Activated CD8-positive, alpha-beta memory T cell treated with anti-CD3 and anti-CD28 coated beads, Interleukin-2, amount 50 U/mL, for 24 hours (primary cell): Measurements from ENCODE around the gene APOB.

Source experiments
- DNase-seq: peaks from one replicate; pipeline ENCODE4 v3.0.0-alpha.2; 2020; ENCODE audit errors: extremely low read depth

The APOB gene

DNA sequence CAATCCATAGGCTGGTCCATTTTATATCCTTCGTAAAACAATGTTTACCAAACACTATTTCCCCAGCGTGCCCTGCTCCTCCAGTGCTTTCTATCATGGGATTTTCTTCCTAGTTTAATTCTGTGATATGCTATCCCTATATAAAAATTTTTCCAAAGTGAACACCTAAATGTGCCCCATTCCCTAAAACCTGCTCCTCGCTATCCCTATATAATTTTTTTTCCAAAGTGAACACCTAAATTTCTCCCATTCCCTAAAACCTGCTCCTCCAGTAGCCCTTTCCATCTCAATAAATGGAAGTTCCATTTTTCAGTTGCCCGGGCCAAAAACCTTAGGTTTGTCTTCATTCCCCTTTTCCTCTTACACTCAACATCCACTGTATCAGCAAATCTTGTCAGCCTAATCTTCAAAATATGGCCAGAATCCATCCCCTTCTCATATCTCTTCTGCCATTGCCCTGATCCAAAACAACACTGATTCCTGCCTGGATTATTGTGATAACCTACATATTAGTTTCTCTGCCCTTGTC is 26.1 kb downstream of the APOB start:
- DNase-seq, result no peak

DNA sequence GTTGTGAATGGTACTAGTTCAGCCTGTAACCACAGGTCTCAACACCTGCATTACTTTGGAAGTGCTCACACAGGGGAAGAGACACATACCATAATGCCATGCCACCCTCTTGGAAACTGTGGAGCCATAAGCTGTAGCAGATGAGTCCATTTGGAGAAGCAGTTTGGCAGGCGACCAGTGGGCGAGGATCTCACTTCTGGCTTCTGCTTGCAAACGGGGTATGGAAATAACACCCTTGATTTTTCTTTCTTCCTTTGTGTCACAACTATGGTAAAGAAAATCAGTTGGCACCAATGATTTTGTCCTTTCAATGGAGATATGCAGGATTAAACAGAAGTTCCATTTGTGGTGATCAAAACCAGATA is 28.6 kb downstream of the APOB start:
- DNase-seq, result no peak

GRCh38 chr2:21014364-21015280 is 29.3 kb downstream of the APOB start:
- no peak for DNase-seq

GRCh38 chr2:21013043-21013816 is 30.6 kb downstream of the APOB start:
- no peak for DNase-seq

DNA sequence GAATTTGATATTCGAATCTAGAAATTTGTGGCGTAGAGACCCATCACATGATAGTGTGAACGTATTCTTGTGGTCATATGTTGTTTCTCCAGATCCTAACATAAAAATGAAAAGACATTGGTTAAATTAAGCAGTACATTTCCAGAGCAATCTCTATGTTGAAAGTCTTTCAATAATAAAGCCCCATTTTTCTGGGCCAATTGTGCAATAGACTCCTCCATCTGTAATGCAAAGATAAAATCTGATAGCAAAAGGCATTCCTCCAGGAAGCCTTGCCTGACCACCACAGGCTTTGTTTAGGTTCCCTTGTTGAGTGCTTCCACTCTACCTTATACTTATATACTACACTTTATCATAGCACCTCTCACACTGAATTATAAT is 31.3 kb downstream of the APOB start:
- DNase-seq, result no peak

- DNase-seq, result no peak
These were observed 31.9 kb downstream of the APOB start for GRCh38 chr2:21011876-21012556.

GRCh38 chr2:21011453-21011852 is 32.4 kb downstream of the APOB start:
- no peak for DNase-seq

DNA sequence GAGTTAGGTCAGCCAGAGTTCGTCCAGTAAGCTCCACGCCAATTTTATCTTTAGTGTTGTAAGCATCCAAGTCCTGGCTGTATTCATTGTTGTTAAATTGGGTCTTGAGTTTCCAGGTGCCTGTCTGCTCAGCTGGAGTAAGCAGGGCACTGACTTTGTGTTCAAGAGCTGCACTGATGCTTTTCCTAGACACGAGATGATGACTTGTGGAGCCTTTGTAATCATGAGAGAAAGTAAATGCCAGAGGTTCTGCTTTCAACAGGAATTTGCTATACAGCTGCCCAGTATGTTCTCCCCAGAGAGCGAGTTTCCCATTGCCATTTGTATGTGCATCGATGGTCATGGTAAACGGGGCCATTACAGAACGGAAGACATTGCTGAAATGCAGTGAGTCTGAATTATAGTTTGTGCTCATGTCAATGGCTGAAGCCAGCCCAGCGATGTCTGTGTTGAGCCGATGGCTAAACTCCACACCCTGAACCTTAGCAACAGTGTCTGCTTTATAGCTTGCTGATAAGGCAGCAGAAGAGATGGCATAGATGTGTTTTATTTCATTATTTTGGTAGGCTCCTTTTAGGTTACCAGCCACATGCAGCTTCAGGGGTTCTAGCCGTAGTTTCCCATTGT is 32.9 kb downstream of the APOB start:
- DNase-seq, result no peak

GRCh38 chr2:21009662-21010225 is 34.1 kb downstream of the APOB start:
- no peak for DNase-seq

- no peak for DNase-seq
These were observed 34.8 kb downstream of the APOB start for GRCh38 chr2:21008790-21009661.

DNA sequence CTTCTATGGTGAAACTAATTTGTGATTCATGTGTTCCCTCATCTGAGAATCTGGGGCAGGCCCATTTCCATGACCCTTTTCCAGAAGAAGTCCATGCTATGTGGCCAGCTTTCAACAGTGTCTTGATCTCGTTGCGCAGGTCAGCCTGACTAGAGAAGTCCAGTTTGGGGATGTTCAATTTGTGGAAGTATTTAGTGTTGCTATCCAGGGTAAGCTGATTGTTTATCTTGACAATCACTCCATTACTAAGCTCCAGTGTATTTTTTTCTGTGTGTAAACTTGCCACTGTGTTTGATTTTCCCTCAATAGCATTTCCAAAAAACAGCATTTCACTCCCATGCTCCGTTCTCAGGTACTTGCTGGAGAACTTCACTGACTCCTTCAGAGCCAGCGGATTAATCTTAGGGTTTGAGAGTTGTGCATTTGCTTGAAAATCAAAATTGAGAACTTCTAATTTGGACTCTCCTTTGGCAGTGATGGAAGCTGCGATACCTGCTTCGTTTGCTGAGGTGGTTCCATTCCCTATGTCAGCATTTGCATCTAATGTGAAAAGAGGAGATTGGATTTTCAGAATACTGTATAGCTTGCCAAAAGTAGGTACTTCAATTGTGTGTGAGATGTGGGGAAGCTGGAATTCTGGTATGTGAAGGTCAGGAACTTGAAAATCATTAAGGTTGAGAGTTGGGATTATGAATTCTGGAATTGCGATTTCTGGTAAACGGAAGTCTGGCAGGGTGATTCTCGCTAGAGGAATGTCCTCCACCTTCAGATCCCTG is 35.7 kb downstream of the APOB start:
- DNase-seq, result no peak

DNA sequence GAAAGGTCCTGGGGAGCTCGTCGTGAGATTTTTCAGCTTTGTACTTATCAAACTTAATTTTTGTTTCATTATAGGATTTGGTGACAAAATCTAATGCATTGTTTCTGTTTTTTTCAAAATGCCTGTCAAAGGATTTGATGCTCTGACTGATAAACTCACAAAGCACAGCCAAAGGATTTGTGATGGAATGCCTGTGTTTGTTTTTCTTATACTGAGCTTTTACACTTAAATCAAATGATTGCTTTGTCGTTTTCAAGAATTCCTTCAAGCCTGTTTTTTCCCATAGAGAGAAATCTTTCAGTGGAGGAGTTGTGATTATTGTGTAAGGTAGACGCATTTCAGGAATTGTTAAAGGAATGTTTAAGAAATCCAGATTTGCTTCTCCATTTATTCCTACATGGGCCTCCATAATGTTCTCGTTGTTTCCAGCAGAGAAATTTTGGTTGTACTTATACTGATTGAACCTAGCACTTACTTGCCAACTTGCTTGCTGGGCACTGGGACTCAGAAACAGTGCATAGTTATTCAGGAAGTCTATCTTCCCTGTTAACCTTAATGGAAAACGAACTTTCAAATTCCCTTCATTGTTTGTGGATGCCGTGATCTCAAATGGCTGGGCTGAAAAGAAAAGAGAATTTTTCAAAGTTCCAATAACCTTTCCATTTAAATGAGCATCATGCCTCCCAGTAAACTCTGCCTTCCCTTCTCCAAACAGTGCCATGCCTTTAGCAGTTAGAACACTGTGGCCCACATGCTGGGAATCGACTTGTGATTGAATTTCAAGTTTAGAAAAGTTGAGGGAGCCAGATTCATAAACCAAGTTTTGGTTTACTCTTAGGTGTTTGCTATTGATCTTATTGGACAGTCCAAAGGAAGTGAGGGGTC is 36.5 kb downstream of the APOB start:
- DNase-seq, result no peak

- DNase-seq, result no peak
These were observed 37.3 kb downstream of the APOB start for GRCh38 chr2:21006423-21007128.

- DNase-seq, result no peak
These were observed 38.0 kb downstream of the APOB start for GRCh38 chr2:21005700-21006422.

DNA sequence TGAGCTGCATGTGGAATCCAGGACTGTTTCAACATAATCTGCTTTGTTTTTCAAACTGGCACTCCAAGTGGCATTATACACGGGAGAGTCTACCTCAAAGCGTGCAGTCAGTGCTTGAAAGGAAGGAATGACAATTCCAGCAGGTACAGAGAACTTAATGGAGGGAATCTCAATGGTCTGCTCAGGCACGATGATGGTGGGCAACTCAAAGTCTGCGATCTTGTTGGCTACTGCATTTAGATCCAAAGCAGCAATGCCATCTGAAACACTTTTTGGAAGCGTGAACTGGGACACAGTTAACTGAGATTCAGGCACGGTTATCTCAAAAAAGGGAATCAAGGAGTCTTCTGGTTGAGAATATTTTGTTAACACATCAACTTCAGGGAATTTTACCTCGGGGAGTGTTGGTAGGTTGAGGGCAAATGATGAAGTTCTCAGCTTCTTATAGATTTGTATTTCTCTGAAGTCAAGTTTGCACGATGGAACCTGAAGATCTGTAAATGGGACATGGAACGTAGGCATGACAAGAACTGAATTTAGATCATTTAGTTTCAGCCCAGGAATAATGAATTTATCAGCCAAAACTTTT is 38.7 kb downstream of the APOB start:
- DNase-seq, result no peak

- no peak for DNase-seq
These were observed 39.7 kb downstream of the APOB start for GRCh38 chr2:21004181-21004572.
